Neural crest cell (in vitro differentiated cells): ENCODE data around the gene MYL3. TPM values are rescaled to one million over a fixed set of nuclear protein-coding genes. Genes with fewer than 3 reads are reported as not detected.

Experiments used
- DNase-seq: peaks from one replicate; pipeline ENCODE4 v3.0.0; 2021; ENCODE audit warnings: low read depth, mixed read lengths, low spot score
- H3K27ac Mint-ChIP-seq: one replicate; pipeline ENCODE4 v1.8.0; 2021; ENCODE audit warnings: mild to moderate bottlenecking, mixed read lengths; ENCODE audit not compliant: unreplicated experiment
- H3K27me3 Mint-ChIP-seq: 2 replicates; pipeline ENCODE4 v1.8.0; 2021; ENCODE audit warnings: low read depth, mild to moderate bottlenecking, mixed read lengths
- H3K36me3 Mint-ChIP-seq: 2 replicates; pipeline ENCODE4 v1.8.0; 2021; ENCODE audit warnings: low read depth, mild to moderate bottlenecking, mixed read lengths
- H3K4me1 Mint-ChIP-seq: 2 replicates; pipeline ENCODE4 v1.8.0; 2021; ENCODE audit warnings: mixed read lengths
- H3K4me3 Mint-ChIP-seq: one replicate; pipeline ENCODE4 v1.8.0; 2021; ENCODE audit warnings: mild to moderate bottlenecking, mixed read lengths
- H3K9me3 Mint-ChIP-seq: 2 replicates; pipeline ENCODE4 v1.8.0; 2021; ENCODE audit warnings: mixed read lengths
- total RNA-seq: library from RNA; stranded (reverse); gene quantifications from 2 replicates; pipeline ENCODE4 v1.2.1, GENCODE V29; 2021
- TF ChIP-seq, protein P1 (sequence below): fragments of 200-600 bp; sonication (generic); conservative IDR thresholded peaks from 2 replicates; pipeline ENCODE4 v1.5.0; 2021; ENCODE audit warnings: antibody characterized with exemption, mild to moderate bottlenecking

MYL3 gene
- total RNA-seq, 1 donor from 2014 or later: not detected

DNA sequence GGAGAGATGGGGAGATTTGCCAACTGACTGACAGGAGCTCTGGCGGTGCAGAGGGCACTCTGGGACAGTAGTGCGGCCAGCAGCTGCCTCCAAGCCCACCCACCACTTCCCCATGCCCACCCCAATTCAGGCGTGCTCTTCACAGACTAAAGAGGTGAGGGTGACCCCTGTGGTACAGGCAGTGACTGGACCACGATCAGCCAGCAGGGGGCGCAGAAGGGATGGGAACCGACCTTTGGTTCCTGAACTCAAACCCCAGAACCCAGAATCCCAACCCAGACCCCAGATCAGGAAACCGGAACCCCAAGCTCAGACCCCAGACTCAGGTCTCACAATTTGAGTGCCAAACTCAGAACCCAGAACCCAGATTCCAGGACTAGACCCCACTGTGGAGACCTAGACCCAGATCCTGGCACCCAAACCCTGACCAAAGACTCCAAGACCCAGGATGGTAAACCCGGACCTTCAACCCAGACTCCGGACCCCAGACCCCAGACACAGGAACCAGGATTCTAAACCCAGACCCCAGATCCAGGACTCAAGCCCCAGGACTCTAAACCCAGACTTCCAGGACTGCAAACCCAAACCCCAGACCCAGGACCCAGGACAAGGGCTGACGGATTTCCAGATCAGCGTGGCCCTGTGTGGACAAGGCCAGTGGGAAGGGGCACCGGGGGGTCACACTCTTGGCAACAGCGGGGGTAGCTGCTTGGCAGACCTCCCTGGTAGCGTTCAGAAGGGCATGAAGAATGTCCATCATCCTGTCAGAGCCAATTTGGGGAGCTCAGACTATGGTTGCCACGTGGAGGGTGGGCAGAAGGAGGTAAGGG lies 3.7 kb upstream of the MYL3 start:
- DNase-seq: peak; percentile 85
- H3K27ac Mint-ChIP-seq: no peak overlapping the region
- TF ChIP-seq, protein P1, sequence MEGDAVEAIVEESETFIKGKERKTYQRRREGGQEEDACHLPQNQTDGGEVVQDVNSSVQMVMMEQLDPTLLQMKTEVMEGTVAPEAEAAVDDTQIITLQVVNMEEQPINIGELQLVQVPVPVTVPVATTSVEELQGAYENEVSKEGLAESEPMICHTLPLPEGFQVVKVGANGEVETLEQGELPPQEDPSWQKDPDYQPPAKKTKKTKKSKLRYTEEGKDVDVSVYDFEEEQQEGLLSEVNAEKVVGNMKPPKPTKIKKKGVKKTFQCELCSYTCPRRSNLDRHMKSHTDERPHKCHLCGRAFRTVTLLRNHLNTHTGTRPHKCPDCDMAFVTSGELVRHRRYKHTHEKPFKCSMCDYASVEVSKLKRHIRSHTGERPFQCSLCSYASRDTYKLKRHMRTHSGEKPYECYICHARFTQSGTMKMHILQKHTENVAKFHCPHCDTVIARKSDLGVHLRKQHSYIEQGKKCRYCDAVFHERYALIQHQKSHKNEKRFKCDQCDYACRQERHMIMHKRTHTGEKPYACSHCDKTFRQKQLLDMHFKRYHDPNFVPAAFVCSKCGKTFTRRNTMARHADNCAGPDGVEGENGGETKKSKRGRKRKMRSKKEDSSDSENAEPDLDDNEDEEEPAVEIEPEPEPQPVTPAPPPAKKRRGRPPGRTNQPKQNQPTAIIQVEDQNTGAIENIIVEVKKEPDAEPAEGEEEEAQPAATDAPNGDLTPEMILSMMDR: peak; percentile 84
- H3K36me3 Mint-ChIP-seq: no peaks in the 10 kb centered on the region
- H3K9me3 Mint-ChIP-seq: no peaks in the 10 kb centered on the region
- H3K27me3 Mint-ChIP-seq: peaks cover 3% of the 10 kb centered on the region
- H3K4me3 Mint-ChIP-seq: no peak overlapping the region
- H3K4me1 Mint-ChIP-seq: peaks cover 20% of the 10 kb centered on the region

DNA sequence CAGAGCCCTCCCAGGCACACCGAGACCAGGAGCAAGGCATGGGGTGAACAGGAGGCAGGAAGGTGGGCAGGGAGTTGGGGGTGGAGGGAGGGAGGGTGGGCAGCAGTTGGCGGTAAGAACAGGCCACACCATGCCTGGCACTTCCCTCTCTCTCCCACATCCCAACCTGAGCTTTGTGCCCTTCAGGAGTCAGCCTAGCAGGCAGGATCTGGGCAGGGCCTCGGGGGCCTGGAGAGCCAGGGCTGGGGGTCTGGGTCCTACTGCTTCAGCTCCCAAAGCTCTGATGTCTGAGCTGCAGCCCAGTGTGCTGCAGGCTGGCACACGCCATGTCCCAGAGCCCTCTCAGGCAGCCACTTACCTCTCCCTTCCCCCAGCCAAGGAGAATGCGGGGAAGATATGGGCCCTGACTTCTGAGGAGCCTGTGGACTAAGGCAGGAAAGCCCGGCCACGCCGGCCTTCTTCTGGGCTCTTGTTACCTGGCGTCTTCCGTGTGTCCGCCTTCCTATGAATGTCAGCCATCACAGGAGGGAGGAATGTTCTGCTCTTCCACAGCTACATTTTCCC lies 2.9 kb upstream of the MYL3 start:
- no peaks in the 10 kb centered on the region for H3K9me3 Mint-ChIP-seq

DNA sequence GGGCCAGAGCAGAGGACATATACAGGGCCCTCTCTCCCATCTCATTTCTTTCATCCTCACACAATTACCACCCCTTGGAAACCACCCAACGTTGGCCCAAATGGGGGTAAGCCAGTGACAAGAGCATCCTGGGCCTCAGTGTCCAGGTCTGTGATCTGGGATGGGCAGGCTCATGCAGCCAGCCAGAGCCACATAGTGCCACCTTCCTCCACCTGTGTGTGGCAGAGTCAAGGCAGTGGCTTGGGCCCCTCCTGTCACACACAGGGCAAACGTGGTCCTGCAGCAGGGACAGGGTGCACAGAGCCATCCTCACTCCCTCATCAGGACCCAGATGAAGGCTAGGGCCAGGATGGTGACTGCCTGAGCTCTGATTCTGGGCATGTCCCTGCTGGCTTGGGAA lies 2.3 kb upstream of the MYL3 start:
- H3K9me3 Mint-ChIP-seq: no peaks in the 10 kb centered on the region
- H3K4me1 Mint-ChIP-seq: peaks cover 20% of the 10 kb centered on the region
- no peak overlapping the region for H3K27ac Mint-ChIP-seq
- DNase-seq: no peak
- H3K4me3 Mint-ChIP-seq: no peak overlapping the region
- H3K27me3 Mint-ChIP-seq: peaks cover 3% of the 10 kb centered on the region
- TF ChIP-seq, protein P1: no peak
- no peaks in the 10 kb centered on the region for H3K36me3 Mint-ChIP-seq

More for the DNA sequence above, 2.9 kb upstream of the MYL3 start:
- Mint-ChIP-seq H3K27ac (no peak overlapping the region), H3K4me3 (no peak overlapping the region), H3K4me1 (peaks cover 20% of the 10 kb centered on the region), H3K27me3 (peaks cover 3% of the 10 kb centered on the region), H3K36me3 (no peaks in the 10 kb centered on the region)
- TF ChIP-seq, protein P1: no peak
- DNase-seq: no peak

DNA sequence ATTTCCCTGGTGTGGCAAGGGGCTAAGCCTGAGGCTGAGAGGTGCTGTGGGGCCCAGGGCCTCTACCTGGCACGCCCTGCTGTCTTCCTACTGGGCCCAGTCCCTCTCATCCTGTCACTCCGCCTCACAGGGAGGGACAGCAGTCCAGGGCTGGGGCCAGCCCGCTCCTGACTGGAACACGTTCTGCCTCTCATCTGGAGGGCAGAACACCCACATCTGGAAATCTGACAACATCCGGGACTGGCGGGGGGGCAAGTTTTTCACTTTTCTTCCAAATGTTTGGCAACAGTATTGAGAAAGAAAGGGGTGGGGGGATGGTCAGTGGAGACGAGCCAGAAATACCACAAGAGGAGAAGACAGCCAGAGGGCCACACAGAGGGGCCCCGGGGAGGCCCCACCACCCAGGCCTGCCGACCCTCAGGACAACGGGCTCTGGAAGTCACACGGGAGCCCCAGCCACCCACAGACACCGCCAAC lies 1.8 kb upstream of the MYL3 start:
- peaks cover 20% of the 10 kb centered on the region for H3K4me1 Mint-ChIP-seq
- TF ChIP-seq, protein P1: no peak
- H3K27ac Mint-ChIP-seq: no peak overlapping the region
- no peaks in the 10 kb centered on the region for H3K36me3 Mint-ChIP-seq
- DNase-seq: no peak
- no peaks in the 10 kb centered on the region for H3K9me3 Mint-ChIP-seq
- no peak overlapping the region for H3K4me3 Mint-ChIP-seq
- peaks cover 3% of the 10 kb centered on the region for H3K27me3 Mint-ChIP-seq

DNA sequence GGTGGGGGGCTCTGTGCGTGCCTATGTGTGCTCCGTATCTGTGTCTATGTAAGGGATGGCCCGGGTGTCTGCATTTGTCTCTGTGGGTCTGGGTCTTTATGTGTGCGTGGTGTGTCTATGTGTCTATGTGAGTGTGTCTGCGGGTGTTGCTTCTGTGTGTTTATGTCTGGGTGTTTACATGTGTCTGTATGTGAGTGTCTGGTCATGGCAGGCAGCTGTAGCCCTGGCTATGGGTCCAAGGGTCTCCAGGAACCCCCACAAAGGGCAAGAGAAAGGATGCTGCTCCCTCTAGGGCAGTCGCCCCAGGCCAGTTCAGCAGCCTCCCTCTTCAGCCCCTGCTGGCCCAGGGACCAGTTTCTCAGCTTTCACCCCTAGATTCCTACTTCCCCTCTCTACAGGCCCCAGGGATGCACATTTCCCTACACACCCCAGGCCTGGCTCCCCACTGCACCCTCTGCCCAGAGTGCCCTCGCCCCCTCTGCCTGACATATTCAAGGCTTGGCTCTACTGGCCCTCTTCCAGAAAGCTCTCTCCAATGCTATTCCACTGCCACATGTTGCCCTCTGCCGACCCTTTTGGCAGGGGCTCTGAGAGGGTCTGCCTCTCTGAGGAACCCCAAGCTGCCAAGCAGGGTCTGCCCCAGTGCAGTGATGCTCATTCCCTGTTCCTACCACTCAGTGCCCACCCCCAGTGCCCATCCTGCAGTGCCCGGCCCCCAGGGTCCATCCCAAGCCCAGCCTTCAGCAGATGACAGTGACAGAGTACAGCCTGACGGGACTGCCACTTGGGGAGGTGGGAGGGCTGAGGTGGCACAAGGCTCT lies 1.0 kb upstream of the MYL3 start:
- TF ChIP-seq, protein P1: no peak
- Mint-ChIP-seq H3K27me3 (no peaks in the 10 kb centered on the region), H3K27ac (no peak overlapping the region), H3K4me1 (peaks cover 17% of the 10 kb centered on the region), H3K9me3 (no peaks in the 10 kb centered on the region), H3K4me3 (no peak overlapping the region), H3K36me3 (no peaks in the 10 kb centered on the region)
- DNase-seq: no peak
